H9 (cell line): Measurements from ENCODE around the gene INSC. TPM values are rescaled to one million over a fixed set of nuclear protein-coding genes. Genes with fewer than 3 reads are reported as not detected.

ENCODE experiments used
- DNase-seq: peaks from one replicate; pipeline ENCODE4 v3.0.0-alpha.2; 2017
- H2AFZ ChIP-seq: one replicate; pipeline ENCODE4 v1.6.1; 2013; ENCODE audit warnings: mild to moderate bottlenecking, low read length, control low read depth, moderate library complexity
- H2AK5ac ChIP-seq: 2 replicates; pipeline ENCODE4 v1.6.1; 2013; ENCODE audit warnings: low read length, control low read depth, mixed read lengths; ENCODE audit not compliant: insufficient read length
- H2BK120ac ChIP-seq: one replicate; pipeline ENCODE4 v1.6.1; 2013; ENCODE audit warnings: low read depth, mild to moderate bottlenecking, low read length, control low read depth, inconsistent platforms; ENCODE audit not compliant: poor library complexity, severe bottlenecking
- H2BK12ac ChIP-seq: 2 replicates; pipeline ENCODE4 v1.6.1; 2013; ENCODE audit warnings: low read length, control low read depth, mixed read lengths, low read depth; ENCODE audit not compliant: insufficient read length
- H2BK15ac ChIP-seq: 2 replicates; pipeline ENCODE4 v1.6.1; 2013; ENCODE audit warnings: low read depth, low read length, control low read depth
- H2BK20ac ChIP-seq: one replicate; pipeline ENCODE4 v1.6.1; 2013; ENCODE audit warnings: low read depth, mild to moderate bottlenecking, low read length, control low read depth, inconsistent platforms; ENCODE audit not compliant: poor library complexity, severe bottlenecking
- H2BK5ac ChIP-seq: 2 replicates; pipeline ENCODE4 v1.6.1; 2013; ENCODE audit warnings: low read length, control low read depth, mixed read lengths; ENCODE audit not compliant: insufficient read length
- H3K14ac ChIP-seq: 2 replicates; pipeline ENCODE4 v1.6.1; 2013; ENCODE audit warnings: low read length, control low read depth; ENCODE audit not compliant: insufficient read depth
- H3K18ac ChIP-seq: 2 replicates; pipeline ENCODE4 v1.6.1; 2013; ENCODE audit warnings: low read depth, mild to moderate bottlenecking, mixed read lengths, low read length, control low read depth; ENCODE audit not compliant: insufficient read length
- H3K23ac ChIP-seq: 2 replicates; pipeline ENCODE4 v1.6.1; 2013; ENCODE audit warnings: low read length, control low read depth, mixed read lengths, low read depth; ENCODE audit not compliant: insufficient read length
- H3K23me2 ChIP-seq: 2 replicates; pipeline ENCODE4 v1.6.1; 2013; ENCODE audit warnings: low read depth, mild to moderate bottlenecking, mixed read lengths, low read length, control low read depth; ENCODE audit not compliant: insufficient read length, poor library complexity, severe bottlenecking
- H3K27ac ChIP-seq: 2 replicates; pipeline ENCODE4 v1.5.1; 2013; ENCODE audit warnings: low read length, control low read depth, mixed read lengths, low read depth; ENCODE audit not compliant: insufficient read length
- H3K27me3 ChIP-seq: 2 replicates; pipeline ENCODE4 v1.6.1; 2013; ENCODE audit warnings: low read length, control low read depth, inconsistent platforms; ENCODE audit not compliant: insufficient read depth
- H3K4ac ChIP-seq: 2 replicates; pipeline ENCODE4 v1.6.1; 2013; ENCODE audit warnings: low read depth, mild to moderate bottlenecking, control low read depth, inconsistent platforms, low read length, moderate library complexity
- H3K4me1 ChIP-seq: 2 replicates; pipeline ENCODE4 v1.6.1; 2013; ENCODE audit warnings: low read length, control low read depth, inconsistent platforms; ENCODE audit not compliant: insufficient read depth
- H3K4me2 ChIP-seq: 2 replicates; pipeline ENCODE4 v1.6.1; 2013; ENCODE audit warnings: low read length, control low read depth, mixed read lengths; ENCODE audit not compliant: insufficient read length, insufficient read depth
- H3K56ac ChIP-seq: 2 replicates; pipeline ENCODE4 v1.6.1; 2013; ENCODE audit warnings: low read depth, mild to moderate bottlenecking, mixed read lengths, low read length, control low read depth; ENCODE audit not compliant: insufficient read length
- H3K79me1 ChIP-seq: 2 replicates; pipeline ENCODE4 v1.6.1; 2013; ENCODE audit warnings: low read depth, mild to moderate bottlenecking, moderate library complexity, low read length, control low read depth, inconsistent platforms; ENCODE audit not compliant: insufficient read depth, poor library complexity, severe bottlenecking
- H3K79me2 ChIP-seq: 2 replicates; pipeline ENCODE4 v1.6.1; 2013; ENCODE audit warnings: low read length, control low read depth, inconsistent platforms; ENCODE audit not compliant: insufficient read depth
- H3K9ac ChIP-seq: 2 replicates; pipeline ENCODE4 v1.6.1; 2013; ENCODE audit warnings: low read length, control low read depth, mixed read lengths; ENCODE audit not compliant: insufficient read length; ENCODE audit errors: extremely low read depth
- H3K9me3 ChIP-seq: one replicate; pipeline ENCODE4 v1.6.1; 2013; ENCODE audit warnings: low read depth, low read length, inconsistent platforms; ENCODE audit not compliant: control insufficient read depth
- H3T11ph ChIP-seq: one replicate; pipeline ENCODE4 v1.6.1; 2013; ENCODE audit warnings: mild to moderate bottlenecking, low read length, control low read depth, inconsistent platforms
- H4K20me1 ChIP-seq: one replicate; pipeline ENCODE4 v1.6.1; 2013; ENCODE audit not compliant: control insufficient read depth, insufficient read length, insufficient read depth
- H4K5ac ChIP-seq: 2 replicates; pipeline ENCODE4 v1.6.1; 2013; ENCODE audit warnings: low read depth, mild to moderate bottlenecking, mixed read lengths, low read length, control low read depth; ENCODE audit not compliant: insufficient read length
- H4K8ac ChIP-seq: replicated peaks from 2 replicates; pipeline ENCODE4 v1.6.1; 2013; ENCODE audit warnings: low read length, control low read depth, mixed read lengths, low read depth; ENCODE audit not compliant: insufficient read length
- H4K91ac ChIP-seq: 2 replicates; pipeline ENCODE4 v1.6.1; 2013; ENCODE audit warnings: low read depth, mild to moderate bottlenecking, moderate library complexity, mixed read lengths, low read length, control low read depth; ENCODE audit not compliant: insufficient read length
- H3K27ac Mint-ChIP-seq, 3 experiments: 2 replicates in 2 of 3; 3 replicates in 1 of 3; pipeline ENCODE4 v1.8.0; 2020 to 2021; ENCODE audit warnings: mixed read lengths in 3 of 3, mild to moderate bottlenecking in 1 of 3, moderate library complexity in 1 of 3
- H3K27me3 Mint-ChIP-seq: 2 replicates; pipeline ENCODE4 v1.8.0; 2021; ENCODE audit warnings: low read depth, mild to moderate bottlenecking, moderate library complexity, mixed read lengths
- H3K36me3 Mint-ChIP-seq, 3 experiments: 2 replicates in 2 of 3; 3 replicates in 1 of 3; pipeline ENCODE4 v1.8.0; 2020 to 2021; ENCODE audit warnings: low read depth in 3 of 3, mixed read lengths in 3 of 3; ENCODE audit not compliant: insufficient read depth in 1 of 3
- H3K4me1 Mint-ChIP-seq, 2 experiments: 2 replicates each; pipeline ENCODE4 v1.8.0; 2020; ENCODE audit warnings: mixed read lengths in 2 of 2
- H3K4me3 Mint-ChIP-seq, 2 experiments: 2 replicates in 1 of 2; 3 replicates in 1 of 2; pipeline ENCODE4 v1.8.0; 2020 to 2021; ENCODE audit warnings: mild to moderate bottlenecking in 2 of 2, mixed read lengths in 2 of 2, moderate library complexity in 1 of 2
- H3K9me3 Mint-ChIP-seq, 2 experiments: 2 replicates in 1 of 2; 3 replicates in 1 of 2; pipeline ENCODE4 v1.8.0; 2020; ENCODE audit warnings: mild to moderate bottlenecking in 2 of 2, mixed read lengths in 2 of 2, moderate library complexity in 1 of 2
- WGBS: extraction: QIAGEN DNeasy Blood & Tissue Kit; methylation state at CpG from one replicate; pipeline ENCODE4 v1.1.7; 2013; ENCODE audit warnings: missing lambda C conversion rate, low lambda C conversion rate, mixed read lengths; ENCODE audit not compliant: insufficient read length; ENCODE audit errors: extremely low coverage; 5-methylcytosine and 5-hydroxymethylcytosine counted together
- total RNA-seq: library from RNA; stranded (reverse); gene quantifications from 2 replicates; pipeline ENCODE4 v1.2.1, GENCODE V29; 2021
- TF ChIP-seq, protein P1 (sequence below): fragments of 200-600 bp; sonication (generic); conservative IDR thresholded peaks from 3 replicates; pipeline ENCODE4 v1.8.0; 2021; ENCODE audit warnings: antibody characterized with exemption, mild to moderate bottlenecking

The INSC gene
- total RNA-seq, 1 experiment from 2014 or later: not detected

DNA sequence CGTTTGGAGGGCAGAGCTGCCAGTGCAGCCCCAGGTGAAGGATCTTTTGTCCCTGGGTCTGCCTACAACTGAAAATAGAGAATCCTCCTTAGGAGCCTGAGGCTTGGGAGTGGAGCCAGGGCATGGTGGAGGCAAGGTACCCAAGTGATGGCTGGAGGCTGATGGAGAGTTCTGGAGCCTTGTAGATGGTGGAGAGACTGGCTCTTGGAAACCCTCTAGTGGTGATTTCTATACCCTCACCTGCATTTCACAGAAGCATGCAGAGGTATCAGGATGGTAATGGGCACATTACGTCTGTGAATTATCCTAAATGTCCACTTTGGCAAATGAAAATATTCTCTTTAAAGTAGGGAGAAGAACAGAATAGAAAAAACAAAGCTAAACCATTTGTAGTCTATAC, 44.4 kb downstream of the INSC start:
- no peak overlapping the region for H3K56ac ChIP-seq
- H3K36me3 Mint-ChIP-seq: no peaks in the 10 kb centered on the region
- no peak overlapping the region for H3T11ph ChIP-seq
- H3K4me2 ChIP-seq: no peak overlapping the region
- H3K79me1 ChIP-seq: no peaks in the 10 kb centered on the region
- H3K4me1 ChIP-seq: no peaks in the 10 kb centered on the region
- H2AFZ ChIP-seq: no peak overlapping the region
- H3K9me3 ChIP-seq: no peaks in the 10 kb centered on the region
- H3K18ac ChIP-seq: no peak overlapping the region
- H2BK20ac ChIP-seq: no peak overlapping the region
- no peak overlapping the region for H3K9ac ChIP-seq
- DNase-seq: peak; percentile 37
- no peak overlapping the region for H3K23ac ChIP-seq
- no peak overlapping the region for H3K27ac Mint-ChIP-seq
- no peak overlapping the region for H2BK15ac ChIP-seq
- no peak overlapping the region for H2BK12ac ChIP-seq
- no peaks in the 10 kb centered on the region for H4K20me1 ChIP-seq
- H2AK5ac ChIP-seq: no peak overlapping the region
- no peak overlapping the region for H4K8ac ChIP-seq
- H3K4me3 Mint-ChIP-seq: no peak overlapping the region
- H2BK120ac ChIP-seq: no peak overlapping the region
- no peaks in the 10 kb centered on the region; a peak in 1 of 4 replicates for H3K4me1 Mint-ChIP-seq
- no peak overlapping the region for H3K14ac ChIP-seq
- H3K27ac ChIP-seq: no peak overlapping the region
- TF ChIP-seq, protein P1, sequence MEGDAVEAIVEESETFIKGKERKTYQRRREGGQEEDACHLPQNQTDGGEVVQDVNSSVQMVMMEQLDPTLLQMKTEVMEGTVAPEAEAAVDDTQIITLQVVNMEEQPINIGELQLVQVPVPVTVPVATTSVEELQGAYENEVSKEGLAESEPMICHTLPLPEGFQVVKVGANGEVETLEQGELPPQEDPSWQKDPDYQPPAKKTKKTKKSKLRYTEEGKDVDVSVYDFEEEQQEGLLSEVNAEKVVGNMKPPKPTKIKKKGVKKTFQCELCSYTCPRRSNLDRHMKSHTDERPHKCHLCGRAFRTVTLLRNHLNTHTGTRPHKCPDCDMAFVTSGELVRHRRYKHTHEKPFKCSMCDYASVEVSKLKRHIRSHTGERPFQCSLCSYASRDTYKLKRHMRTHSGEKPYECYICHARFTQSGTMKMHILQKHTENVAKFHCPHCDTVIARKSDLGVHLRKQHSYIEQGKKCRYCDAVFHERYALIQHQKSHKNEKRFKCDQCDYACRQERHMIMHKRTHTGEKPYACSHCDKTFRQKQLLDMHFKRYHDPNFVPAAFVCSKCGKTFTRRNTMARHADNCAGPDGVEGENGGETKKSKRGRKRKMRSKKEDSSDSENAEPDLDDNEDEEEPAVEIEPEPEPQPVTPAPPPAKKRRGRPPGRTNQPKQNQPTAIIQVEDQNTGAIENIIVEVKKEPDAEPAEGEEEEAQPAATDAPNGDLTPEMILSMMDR: peak; percentile 77
- H4K91ac ChIP-seq: no peak overlapping the region
- WGBS: no CpG with 5 or more reads among the region's 2 CpGs
- H3K23me2 ChIP-seq: no peaks in the 10 kb centered on the region
- H3K4ac ChIP-seq: no peak overlapping the region
- no peaks in the 10 kb centered on the region for H3K79me2 ChIP-seq
- no peak overlapping the region for H4K5ac ChIP-seq
- no peaks in the 10 kb centered on the region for H3K27me3 ChIP-seq
- no peaks in the 10 kb centered on the region for H3K9me3 Mint-ChIP-seq
- no peak overlapping the region for H2BK5ac ChIP-seq
- peaks cover 3% of the 10 kb centered on the region for H3K27me3 Mint-ChIP-seq
